GM18511 (cell line): ENCODE results near the gene RAD23B.

Experiments
- ATAC-seq: cut with Tn5 transposase; IDR thresholded peaks from one replicate; pipeline ENCODE4 v1.9.1; 2021; ENCODE audit warnings: mild to moderate bottlenecking, moderate library complexity; ENCODE audit not compliant: unreplicated experiment

The RAD23B gene

DNA sequence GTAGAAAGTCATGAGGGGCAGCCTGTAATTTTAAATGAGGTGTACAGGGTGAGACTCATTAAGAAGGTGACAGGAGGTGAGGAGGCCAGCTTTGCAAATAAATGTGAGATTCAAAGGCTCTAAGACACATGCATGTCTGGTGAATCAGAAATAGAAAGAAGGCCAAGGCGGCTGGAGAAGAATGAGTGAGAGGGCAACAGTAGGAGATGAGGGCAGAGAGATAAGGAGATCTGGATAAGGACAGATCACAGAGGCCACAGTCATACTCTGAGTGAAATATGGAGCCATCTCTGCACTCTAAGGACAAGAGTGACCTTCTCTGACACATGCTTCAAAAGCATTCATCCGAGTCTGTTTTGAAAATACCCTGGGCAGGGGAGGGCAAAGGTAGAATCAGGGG, 90.7 kb downstream of the RAD23B start:
- no peak for ATAC-seq

DNA sequence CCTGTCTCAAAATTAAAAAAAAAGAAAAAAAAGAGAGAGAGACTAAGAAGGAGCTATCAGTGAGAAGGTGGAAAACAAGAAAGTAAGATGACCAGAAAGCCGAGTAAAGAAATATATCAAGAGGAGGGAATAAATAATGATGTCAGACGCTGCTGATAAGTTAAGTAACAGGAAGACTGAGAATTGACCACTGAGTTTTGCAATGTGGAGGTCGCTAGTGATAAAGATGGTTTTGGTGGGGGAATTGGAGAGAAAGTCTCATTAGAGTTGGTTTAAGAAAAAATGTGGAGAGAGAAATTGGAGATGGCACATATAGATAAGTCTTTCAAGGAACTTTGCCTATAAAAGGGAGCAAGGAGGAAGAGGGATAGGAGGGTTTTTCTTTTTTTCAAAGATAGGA, 91.9 kb downstream of the RAD23B start:
- ATAC-seq, result no peak

DNA sequence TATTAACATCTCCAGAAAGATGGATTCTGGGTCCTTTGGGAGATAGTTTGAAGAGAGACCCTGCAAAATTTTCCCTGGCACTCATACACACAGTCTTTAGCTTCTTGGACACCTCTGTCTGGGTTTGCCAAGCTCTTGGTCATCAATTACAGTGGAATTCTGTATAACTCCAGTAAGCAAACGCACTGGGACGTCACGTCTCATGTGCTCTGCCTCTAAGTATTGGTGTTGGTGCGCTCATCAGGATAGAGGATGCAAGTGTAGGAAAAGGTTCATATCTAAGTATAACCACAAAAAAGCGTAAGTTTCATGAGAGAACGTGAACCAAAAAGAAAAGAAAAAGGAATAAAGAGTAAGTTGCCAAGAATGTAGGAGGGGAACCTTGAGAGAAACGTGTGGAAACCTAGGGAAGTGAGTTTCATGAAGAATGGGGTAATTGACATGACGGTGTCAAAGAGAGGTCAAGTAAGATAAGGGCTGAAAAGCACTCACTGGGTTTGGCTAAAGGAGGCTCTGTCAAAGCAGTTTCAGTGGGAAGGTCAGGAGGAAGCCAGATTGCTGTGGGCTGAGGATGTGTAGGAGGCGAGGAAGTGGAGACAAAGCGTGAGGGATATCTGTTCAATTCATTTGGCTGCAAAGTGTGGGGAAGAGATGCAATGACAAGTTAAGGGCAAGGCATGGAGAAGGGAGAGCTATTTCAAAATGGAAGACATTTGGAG, 92.7 kb downstream of the RAD23B start:
- ATAC-seq, result no peak

DNA sequence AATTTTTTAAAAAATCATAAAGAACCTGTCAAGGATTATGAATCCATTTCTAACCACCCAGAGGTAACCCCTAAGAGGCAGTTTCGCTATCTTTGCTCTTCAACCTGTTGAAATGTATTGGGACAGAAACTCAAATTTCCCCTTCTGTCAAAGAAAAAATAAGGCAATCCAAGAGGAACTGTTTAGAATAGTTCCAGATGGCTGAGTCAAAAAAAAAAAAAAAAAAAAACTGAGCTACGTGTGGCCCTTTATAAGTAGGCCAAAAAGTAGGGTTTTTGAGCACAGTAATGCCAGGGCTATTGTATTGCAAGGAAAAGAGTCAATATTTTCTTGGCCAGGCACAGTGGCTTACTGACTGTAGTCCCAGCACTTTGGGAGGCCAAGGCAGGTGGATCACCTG, 94.9 kb downstream of the RAD23B start:
- ATAC-seq, result no peak
